Activated CD4-positive, CD25-positive, alpha-beta regulatory T cell treated with anti-CD3 and anti-CD28 coated beads, Interleukin-2, amount 50 U/mL, for 16 hours (primary cell): ENCODE results near the gene TM4SF1.
"Not testable (repeated sequence)": the region's sequence is repeated elsewhere in the genome, so short reads cannot be mapped to it uniquely, and the experiment has no call there.

ENCODE experiments used
- DNase-seq: peaks from one replicate; pipeline ENCODE4 v3.0.0-alpha.2; 2020; ENCODE audit warnings: low read depth, low spot score

The TM4SF1 gene

DNA sequence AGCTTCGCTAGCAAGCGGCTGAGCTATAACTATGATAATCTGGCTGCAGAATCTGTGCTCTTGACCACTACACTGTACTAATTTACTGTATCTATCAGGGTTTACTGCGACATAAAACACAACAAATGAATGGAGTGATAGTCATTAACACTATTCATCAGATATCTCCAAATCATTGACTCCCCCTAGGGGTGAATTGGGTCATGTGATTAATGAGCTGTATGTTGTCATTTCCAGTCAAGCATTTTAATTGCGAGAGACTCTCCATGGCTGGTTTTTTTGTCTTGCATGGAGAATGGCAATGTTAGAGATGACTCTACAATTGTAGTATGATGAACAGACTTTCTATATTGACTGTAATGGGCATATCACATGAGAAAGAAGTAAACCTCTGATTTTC is 33.5 kb downstream of the TM4SF1 start:
- DNase-seq: no peak

DNA sequence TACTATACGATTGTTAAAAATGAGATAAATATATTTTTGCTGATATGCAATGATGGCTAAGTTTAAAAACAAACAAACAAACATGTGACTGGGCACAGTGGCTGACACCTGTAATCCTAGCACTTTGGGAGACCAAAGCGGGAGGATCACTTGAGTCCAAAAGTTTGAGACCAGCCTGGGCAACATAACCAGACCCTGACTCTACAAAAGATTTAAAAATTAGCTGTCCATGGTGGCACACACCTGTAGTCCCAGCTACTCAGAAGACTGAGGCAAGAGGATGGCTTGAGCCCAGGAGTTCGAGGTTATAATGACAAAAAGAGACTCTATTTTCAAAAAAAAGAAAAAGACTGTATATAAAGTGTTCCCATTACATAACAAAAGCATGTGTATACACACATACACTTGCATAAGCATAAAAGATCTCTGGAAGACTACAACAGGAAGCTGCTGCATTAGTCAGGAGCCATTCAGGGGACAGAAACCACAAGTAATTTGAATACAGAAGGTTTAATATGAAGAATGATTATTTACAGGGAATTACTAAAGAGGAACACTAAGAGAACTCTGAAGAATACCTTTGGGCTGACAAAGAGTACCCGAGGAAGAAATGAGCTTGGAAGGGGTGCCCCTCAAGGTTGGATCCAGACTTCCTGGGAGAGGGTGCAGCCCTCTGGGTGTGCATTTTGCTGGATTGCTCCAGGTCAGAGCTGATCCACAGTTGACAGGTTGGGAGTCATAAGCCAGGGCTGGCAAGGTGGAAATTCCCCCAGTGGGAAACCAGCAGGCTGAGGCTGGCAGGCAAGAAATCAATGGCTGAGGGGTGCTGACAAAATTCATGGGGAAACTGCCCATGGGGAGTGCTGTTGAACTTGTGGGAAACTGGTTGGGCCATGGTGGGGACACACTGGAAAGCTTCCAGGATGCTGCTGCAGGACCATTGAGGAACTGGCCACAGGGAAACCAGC is 34.8 kb downstream of the TM4SF1 start:
- no peak for DNase-seq

DNA sequence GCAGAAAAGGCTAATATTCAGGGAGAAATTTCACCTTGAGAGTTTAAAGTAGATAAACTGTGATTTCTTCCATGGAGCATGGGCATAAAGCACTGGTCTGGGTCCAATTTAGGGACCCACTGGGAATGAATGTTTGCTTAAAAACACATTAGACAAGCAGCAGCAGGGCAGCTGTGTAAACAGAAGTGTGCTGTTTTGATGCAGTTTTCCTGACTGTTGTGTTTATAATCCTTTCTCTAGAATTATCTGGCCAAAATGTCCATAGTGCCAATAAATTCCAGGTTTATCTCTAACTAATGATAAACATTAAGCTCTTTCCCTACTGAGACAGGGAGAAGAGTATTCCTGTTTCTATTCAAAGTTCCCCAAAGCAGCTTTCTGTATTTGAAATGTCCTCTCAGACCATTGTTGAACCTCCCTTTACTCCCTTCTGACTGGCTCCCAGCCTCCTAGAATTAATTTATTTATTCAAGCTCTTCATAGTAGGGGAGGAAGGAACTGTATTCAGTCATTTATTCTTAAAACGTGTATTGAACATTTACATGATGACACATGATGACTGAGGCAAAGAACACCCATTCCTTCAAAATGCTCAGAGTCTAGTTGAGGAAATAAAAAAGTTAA is 37.0 kb downstream of the TM4SF1 start:
- no peak for DNase-seq

DNA sequence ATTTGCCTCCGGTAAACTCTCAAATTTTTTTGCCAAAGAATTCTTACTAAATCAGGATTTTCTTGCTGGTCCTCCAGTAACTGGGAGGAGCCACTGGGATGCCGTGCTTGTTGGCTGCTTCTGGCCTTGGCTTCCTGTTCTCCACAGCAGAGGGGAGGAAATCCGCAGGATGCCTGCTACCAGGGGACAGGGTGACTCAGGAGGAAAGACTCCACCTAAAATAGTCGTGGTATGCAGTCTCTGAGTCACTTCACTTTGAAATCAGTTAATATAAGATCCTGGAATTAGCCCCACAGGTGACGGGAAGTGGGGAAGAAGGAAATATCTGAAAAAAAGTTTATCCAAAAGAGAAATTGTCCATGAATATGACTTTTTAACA is 37.5 kb downstream of the TM4SF1 start:
- DNase-seq: no peak

- DNase-seq: not testable (repeated sequence)
Observed at GRCh38 chr3:149337486-149337885, 40.0 kb downstream of the TM4SF1 start.

- no peak for DNase-seq
Observed at GRCh38 chr3:149336925-149337324, 40.5 kb downstream of the TM4SF1 start.

- no peak for DNase-seq
Observed at GRCh38 chr3:149333176-149333859, 44.1 kb downstream of the TM4SF1 start, which contains the start of gene TM4SF18. TSS of gene TM4SF18 (minus strand) at chr3:149333636. CDS start at chr3:149333382, 254 bp downstream.

DNA sequence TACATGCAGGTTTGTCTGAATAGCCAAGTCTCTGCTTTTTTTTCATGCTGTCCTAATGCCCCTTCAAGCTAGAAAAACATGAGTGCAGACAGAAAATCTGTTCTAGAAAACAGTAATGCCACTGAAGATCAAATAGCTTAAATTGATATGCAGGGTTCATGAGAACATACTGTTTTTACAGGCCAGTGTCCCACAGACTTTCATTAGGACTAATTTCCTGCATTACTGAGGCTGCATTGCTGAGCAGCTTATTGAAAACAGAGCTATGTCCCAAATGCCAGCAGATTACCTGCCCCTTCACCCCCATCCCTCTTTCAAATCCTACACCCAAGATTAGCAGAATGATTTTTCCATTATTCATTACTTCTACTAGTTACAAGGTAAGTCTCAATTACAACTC is 44.7 kb downstream of the TM4SF1 start:
- no peak for DNase-seq

GRCh38 chr3:149332227-149332765 is 45.2 kb downstream of the TM4SF1 start:
- no peak for DNase-seq

GRCh38 chr3:149331396-149331795 is 46.1 kb downstream of the TM4SF1 start:
- DNase-seq: no peak

GRCh38 chr3:149330609-149331331 is 46.7 kb downstream of the TM4SF1 start:
- no peak for DNase-seq

GRCh38 chr3:149327156-149327555 is 50.3 kb downstream of the TM4SF1 start:
- no peak for DNase-seq

- no peak for DNase-seq
Observed at GRCh38 chr3:149325581-149325980, 51.9 kb downstream of the TM4SF1 start.

- DNase-seq: no peak
Observed at GRCh38 chr3:149324332-149324731, 53.1 kb downstream of the TM4SF1 start.

DNA sequence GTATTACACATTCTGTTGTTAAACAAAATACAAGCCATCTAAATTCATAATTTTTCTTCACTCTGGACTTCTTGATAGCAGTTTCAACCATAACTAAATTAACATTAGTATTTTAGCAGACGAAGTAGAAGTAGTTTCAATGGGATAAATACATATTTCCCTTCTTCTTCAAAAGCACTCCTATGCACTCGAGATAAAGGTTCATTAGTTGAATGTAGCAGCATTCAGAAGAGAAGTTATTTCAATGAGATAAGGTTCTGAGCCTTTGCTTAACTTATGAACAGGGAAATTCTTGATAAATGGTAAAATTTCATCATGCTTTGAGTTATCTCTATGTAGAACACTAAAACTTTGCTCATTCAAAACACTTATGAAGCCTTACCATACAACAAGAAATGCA is 55.8 kb downstream of the TM4SF1 start:
- DNase-seq: no peak

DNA sequence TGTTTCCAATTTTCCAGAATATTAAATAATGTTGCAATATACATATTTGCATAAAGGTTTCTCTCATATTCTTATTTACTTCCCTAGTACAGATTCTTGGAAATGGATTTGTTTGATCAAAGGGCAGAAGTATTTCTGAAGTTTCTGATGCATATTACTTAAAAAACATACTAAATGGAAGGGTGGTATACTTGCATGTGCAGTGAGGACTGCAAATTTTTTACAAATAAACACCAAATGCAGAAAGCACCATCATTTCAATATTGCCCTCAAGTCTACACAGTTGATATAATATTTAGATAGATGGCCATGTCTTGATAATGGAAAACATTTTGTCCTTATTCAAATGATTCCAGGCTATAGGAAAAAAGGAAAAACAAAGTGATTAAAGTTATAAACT is 56.3 kb downstream of the TM4SF1 start:
- no peak for DNase-seq

DNA sequence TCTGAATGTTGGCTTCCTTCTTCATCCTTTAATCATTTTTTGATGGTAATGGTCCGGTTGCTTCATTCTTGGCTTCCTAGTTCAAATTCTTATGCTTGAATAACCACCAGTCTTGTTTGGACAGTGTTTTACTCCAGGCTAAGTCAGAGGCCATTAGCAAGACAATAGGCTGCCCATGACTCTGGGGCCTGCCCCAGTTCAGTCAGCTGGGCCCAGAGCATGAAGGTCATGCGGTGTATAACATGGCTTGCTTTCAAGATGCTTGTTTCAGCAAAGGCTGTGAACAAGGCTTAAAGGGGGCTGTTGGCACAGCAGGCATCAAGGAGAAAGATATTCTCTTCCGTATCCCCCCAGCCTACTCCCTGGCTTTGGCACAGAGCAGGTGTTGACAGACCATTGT is 57.7 kb downstream of the TM4SF1 start:
- DNase-seq: no peak
